CD14-positive monocyte (primary cell): ENCODE results near the gene TMC3. TPM values are rescaled to one million over a fixed set of nuclear protein-coding genes. Genes with fewer than 3 reads are reported as not detected.

ENCODE experiments used
- DNase-seq, 3 donors: peaks; one replicate each; pipeline ENCODE4 v3.0.0-alpha.2; 2011 to 2022
- H2AFZ ChIP-seq: 2 replicates; pipeline ENCODE4 v1.6.0; 2012; ENCODE audit warnings: mild to moderate bottlenecking, low read depth, low read length, inconsistent platforms; ENCODE audit not compliant: insufficient read depth, poor library complexity, severe bottlenecking
- H3K27ac ChIP-seq, 2 donors: 1 replicate in 1 of 2; 2 replicates in 1 of 2; pipeline ENCODE4 v1.5.1; 2012 to 2013; ENCODE audit warnings: low read length in 2 of 2, control low read depth in 1 of 2, inconsistent platforms in 1 of 2, low read depth in 1 of 2, mild to moderate bottlenecking in 1 of 2
- H3K27me3 ChIP-seq, 2 donors: one replicate each; pipeline versions ENCODE4 v1.6.0 to v1.6.1; 2011 to 2013; ENCODE audit warnings: low read length in 2 of 2; ENCODE audit not compliant: control insufficient read depth in 2 of 2, insufficient read depth in 2 of 2
- H3K36me3 ChIP-seq, 2 donors: replicated peaks in 1 of 2; 1 replicate in 1 of 2; 2 replicates in 1 of 2; pipeline versions ENCODE4 v1.5.1 to v1.6.1; 2012 to 2013; ENCODE audit warnings: low read length in 2 of 2, control low read depth in 1 of 2, inconsistent platforms in 1 of 2, mild to moderate bottlenecking in 1 of 2; ENCODE audit not compliant: insufficient read depth in 2 of 2, control insufficient read depth in 1 of 2
- H3K4me1 ChIP-seq, 2 donors: 1 replicate in 1 of 2; 2 replicates in 1 of 2; pipeline versions ENCODE4 v1.5.1 to v1.6.1; 2012 to 2013; ENCODE audit warnings: low read length in 2 of 2, control low read depth in 1 of 2, inconsistent platforms in 1 of 2, mild to moderate bottlenecking in 1 of 2, moderate library complexity in 1 of 2; ENCODE audit not compliant: insufficient read depth in 2 of 2, control insufficient read depth in 1 of 2
- H3K4me2 ChIP-seq: replicated peaks from 2 replicates; pipeline ENCODE3; 2012; ENCODE audit warnings: low read length, moderate library complexity, mild to moderate bottlenecking; ENCODE audit not compliant: poor library complexity, severe bottlenecking; ENCODE audit errors: extremely low read depth
- H3K4me3 ChIP-seq, 3 experiments: fragments of 200-600 bp in 1 of 3; sonication (generic) in 1 of 3; replicated peaks in 1 of 3; 1 replicate in 2 of 3; 2 replicates in 1 of 3; pipeline ENCODE4 v1.5.1; 2011 to 2013; ENCODE audit warnings: low read length in 3 of 3, mild to moderate bottlenecking in 3 of 3, control low read depth in 2 of 3, low read depth in 2 of 3, inconsistent platforms in 1 of 3, moderate library complexity in 1 of 3
- H3K79me2 ChIP-seq: 2 replicates; pipeline ENCODE4 v1.6.0; 2012; ENCODE audit warnings: mild to moderate bottlenecking, control low read depth, inconsistent platforms, low read length, moderate library complexity; ENCODE audit not compliant: insufficient read depth
- H3K9ac ChIP-seq: 2 replicates; pipeline ENCODE4 v1.6.0; 2017; ENCODE audit warnings: low read length, mild to moderate bottlenecking; ENCODE audit not compliant: insufficient read depth, poor library complexity, severe bottlenecking
- H3K9me3 ChIP-seq, 2 donors: replicated peaks in 1 of 2; 1 replicate in 1 of 2; 2 replicates in 1 of 2; pipeline versions ENCODE4 v1.5.1 to v1.6.1; 2012 to 2013; ENCODE audit warnings: low read length in 2 of 2, control low read depth in 1 of 2; ENCODE audit not compliant: control insufficient read depth in 1 of 2, insufficient read depth in 1 of 2
- H4K20me1 ChIP-seq: 2 replicates; pipeline ENCODE4 v1.6.0; 2012; ENCODE audit warnings: mild to moderate bottlenecking, low read length, control low read depth, moderate library complexity; ENCODE audit not compliant: insufficient read depth
- H3K27ac Mint-ChIP-seq, 7 donors: one replicate each; pipeline ENCODE4 v1.8.0; 2020; ENCODE audit warnings: mild to moderate bottlenecking in 7 of 7, mixed read lengths in 7 of 7, moderate library complexity in 6 of 7, inconsistent platforms in 2 of 7
- H3K27me3 Mint-ChIP-seq, 3 donors: one replicate each; pipeline ENCODE4 v1.8.0; 2021 to 2022; ENCODE audit warnings: low read depth in 3 of 3, mild to moderate bottlenecking in 3 of 3, mixed read lengths in 3 of 3, moderate library complexity in 3 of 3, inconsistent platforms in 1 of 3
- H3K36me3 Mint-ChIP-seq, 2 donors: one replicate each; pipeline ENCODE4 v1.8.0; 2020; ENCODE audit warnings: mixed read lengths in 2 of 2, inconsistent platforms in 1 of 2, mild to moderate bottlenecking in 1 of 2
- H3K4me1 Mint-ChIP-seq: one replicate; pipeline ENCODE4 v1.8.0; 2020; ENCODE audit warnings: mild to moderate bottlenecking, mixed read lengths
- H3K4me3 Mint-ChIP-seq, 2 donors: one replicate each; pipeline ENCODE4 v1.8.0; 2020; ENCODE audit warnings: mild to moderate bottlenecking in 2 of 2, mixed read lengths in 2 of 2, moderate library complexity in 1 of 2
- H3K9me3 Mint-ChIP-seq, 7 donors: one replicate each; pipeline ENCODE4 v1.8.0; 2020 to 2022; ENCODE audit warnings: mixed read lengths in 7 of 7, mild to moderate bottlenecking in 6 of 7, moderate library complexity in 6 of 7, inconsistent platforms in 2 of 7
- CTCF ChIP-seq: fragments of 200-600 bp; IDR thresholded peaks from one replicate; pipeline ENCODE4 v1.8.0; 2022; ENCODE audit warnings: antibody characterized with exemption, mild to moderate bottlenecking
- WGBS: methylation state at CpG from one replicate; pipeline ENCODE4 v1.1.5; 2013; ENCODE audit warnings: missing lambda C conversion rate; ENCODE audit not compliant: insufficient coverage; 5-methylcytosine and 5-hydroxymethylcytosine counted together
- intact Hi-C, 2 donors: fragments of 100-400 bp; cut with micrococcal nuclease; formaldehyde crosslinking; loops; one replicate each; pipeline versions ENCODE4 v1.15.0 to v1.15.1; 2023
- polyA plus RNA-seq, 3 donors: library from polyadenylated mRNA; depleted of rRNA in 1 of 3; unstranded in 2 of 3; stranded (reverse) in 1 of 3; fragments of 300-500 nt in 2 of 3; fragments of >200 nt in 1 of 3; fragmentation: Illumina TruSeq in 2 of 3; gene quantifications; 1 replicate in 2 of 3; 2 replicates in 1 of 3; pipeline ENCODE4 v1.2.3, GENCODE V29; 2012 to 2021

TMC3 gene
- polyA plus RNA-seq, 3 donors = not detected

DNA sequence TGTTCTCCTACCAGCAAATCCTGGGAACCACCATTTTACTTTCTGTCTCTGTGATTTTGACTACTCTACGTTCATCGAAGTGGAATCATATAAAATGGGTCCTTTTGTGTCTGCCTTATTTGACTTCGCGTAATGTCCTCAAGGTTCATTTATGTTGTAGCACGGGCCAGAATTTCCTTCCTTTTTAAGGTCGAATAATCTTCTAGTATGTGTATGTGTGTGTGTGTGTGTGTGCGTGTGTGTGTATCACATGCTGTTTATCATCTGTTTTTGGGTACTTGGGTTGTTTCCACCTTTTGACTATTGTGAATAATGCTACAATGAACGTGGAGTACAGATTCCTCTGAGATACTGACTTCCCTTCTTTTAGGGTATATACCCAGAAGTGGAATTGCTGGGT, 85.4 kb downstream of the TMC3 start:
- H3K4me3 ChIP-seq = no peak overlapping the region
- no peak overlapping the region for H3K27ac ChIP-seq
- no peaks in the 10 kb centered on the region for H3K27me3 ChIP-seq
- H3K9ac ChIP-seq = no peak overlapping the region
- H3K36me3 ChIP-seq = no peaks in the 10 kb centered on the region
- H2AFZ ChIP-seq = no peak overlapping the region
- H3K4me1 Mint-ChIP-seq = peaks cover 60% of the 10 kb centered on the region
- no peaks in the 10 kb centered on the region for H3K79me2 ChIP-seq
- peaks cover 2 to 3% of the 10 kb centered on the region in 2 donors for H3K36me3 Mint-ChIP-seq
- intact Hi-C loops = no loop called here
- H4K20me1 ChIP-seq = no peaks in the 10 kb centered on the region
- TF ChIP-seq CTCF = no peak
- 66% methylated on average over 5 of the region's 8 CpGs for WGBS
- no peak overlapping the region for H3K4me2 ChIP-seq
- no peak for DNase-seq
- peaks cover 45 to 46% of the 10 kb centered on the region in 2 donors for H3K4me1 ChIP-seq
- no peaks in the 10 kb centered on the region for H3K9me3 ChIP-seq
- H3K27me3 Mint-ChIP-seq = peaks cover 0 to 10% (median 0%) of the 10 kb centered on the region in 3 donors
- H3K27ac Mint-ChIP-seq = no peak overlapping the region
- peaks cover 0 to 3% (median 0%) of the 10 kb centered on the region in 7 donors for H3K9me3 Mint-ChIP-seq
- no peak overlapping the region for H3K4me3 Mint-ChIP-seq

DNA sequence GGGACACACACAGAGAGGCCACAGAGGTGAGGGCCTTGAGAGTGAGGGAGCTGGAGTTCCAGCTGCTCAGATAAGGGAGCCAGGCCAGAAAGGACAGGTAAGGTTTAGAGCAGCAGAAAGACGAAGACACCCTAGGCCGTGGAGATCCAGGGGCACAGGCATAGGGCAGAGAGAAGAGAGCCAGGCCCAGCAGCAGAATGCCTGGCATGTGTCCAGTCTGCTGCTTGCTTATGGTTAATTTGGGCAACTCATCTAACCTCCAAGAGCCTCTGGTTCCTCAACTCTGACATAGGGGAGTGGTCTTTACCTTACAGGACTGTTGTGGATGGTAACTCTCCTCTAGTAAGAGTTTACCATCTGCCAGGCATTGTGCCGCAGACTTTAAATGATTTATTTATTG, 86.0 kb downstream of the TMC3 start:
- H4K20me1 ChIP-seq = no peaks in the 10 kb centered on the region
- DNase-seq = no peak
- H3K27me3 Mint-ChIP-seq = peaks cover 0 to 10% (median 0%) of the 10 kb centered on the region in 3 donors
- peaks cover 2 to 3% of the 10 kb centered on the region in 2 donors for H3K36me3 Mint-ChIP-seq
- no peak overlapping the region for H3K4me3 ChIP-seq
- H3K36me3 ChIP-seq = no peaks in the 10 kb centered on the region
- no peak overlapping the region for H3K4me3 Mint-ChIP-seq
- H2AFZ ChIP-seq = no peak overlapping the region
- H3K4me1 Mint-ChIP-seq = peaks cover 55% of the 10 kb centered on the region
- H3K9me3 ChIP-seq = no peaks in the 10 kb centered on the region
- peaks cover 0 to 3% (median 2%) of the 10 kb centered on the region in 7 donors for H3K9me3 Mint-ChIP-seq
- H3K79me2 ChIP-seq = no peaks in the 10 kb centered on the region
- H3K27ac Mint-ChIP-seq = peak overlapping the region in 4 of 7 donors; percentile 3 to 85 (median 61)
- no peak for TF ChIP-seq CTCF
- H3K27ac ChIP-seq = no peak overlapping the region
- no peaks in the 10 kb centered on the region for H3K27me3 ChIP-seq
- H3K4me2 ChIP-seq = no peak overlapping the region
- peaks cover 39 to 40% of the 10 kb centered on the region in 2 donors for H3K4me1 ChIP-seq
- no CpG with 5 or more reads among the region's 3 CpGs for WGBS
- H3K9ac ChIP-seq = no peak overlapping the region
- intact Hi-C loops = no loop called here
